ENCODE data around the gene DAAM2.

Gene DAAM2

GRCh38 chr6:39941138-39941537 lies 149.0 kb downstream of the DAAM2 start:
- no peak overlapping the region for H3K4me3 ChIP-seq (ENCODE audit: low read length in 2 of 2)
- no peaks in the 10 kb centered on the region for H3K36me3 ChIP-seq (ENCODE audit: control insufficient read depth in 2 of 2, insufficient read depth in 2 of 2, low read length in 2 of 2)
- no peaks in the 10 kb centered on the region for H3K4me1 ChIP-seq (ENCODE audit: control insufficient read depth, insufficient read depth, low read length)
- H3K9ac ChIP-seq (ENCODE audit: low read length in 2 of 2), result no peak overlapping the region
- H3K27me3 ChIP-seq (ENCODE audit: control insufficient read depth in 1 of 2, insufficient read depth in 2 of 2, low read length in 2 of 2), result no peaks in the 10 kb centered on the region
- H3K9me3 ChIP-seq (ENCODE audit: control insufficient read depth in 2 of 2, low read length in 2 of 2), result no peaks in the 10 kb centered on the region
- H3K27ac ChIP-seq (ENCODE audit: low read length), result no peak overlapping the region

- Histone ChIP-seq H3K9ac (ENCODE audit: low read length in 2 of 2) (no peak overlapping the region), H3K9me3 (ENCODE audit: control insufficient read depth in 2 of 2, low read length in 2 of 2) (no peaks in the 10 kb centered on the region), H3K27me3 (ENCODE audit: control insufficient read depth in 1 of 2, insufficient read depth in 2 of 2, low read length in 2 of 2) (no peaks in the 10 kb centered on the region), H3K36me3 (ENCODE audit: control insufficient read depth in 2 of 2, insufficient read depth in 2 of 2, low read length in 2 of 2) (no peaks in the 10 kb centered on the region), H3K4me1 (ENCODE audit: control insufficient read depth, insufficient read depth, low read length) (no peaks in the 10 kb centered on the region), H3K4me3 (ENCODE audit: low read length in 2 of 2) (no peak overlapping the region), H3K27ac (ENCODE audit: low read length) (no peak overlapping the region)
Observed at GRCh38 chr6:39941820-39942219, 149.6 kb downstream of the DAAM2 start.

- H3K9ac ChIP-seq (ENCODE audit: low read length in 2 of 2), result no peak overlapping the region
- H3K36me3 ChIP-seq (ENCODE audit: control insufficient read depth in 2 of 2, insufficient read depth in 2 of 2, low read length in 2 of 2), result no peaks in the 10 kb centered on the region
- H3K27me3 ChIP-seq (ENCODE audit: control insufficient read depth in 1 of 2, insufficient read depth in 2 of 2, low read length in 2 of 2), result no peaks in the 10 kb centered on the region
- no peak overlapping the region for H3K27ac ChIP-seq (ENCODE audit: low read length)
- no peak overlapping the region for H3K4me3 ChIP-seq (ENCODE audit: low read length in 2 of 2)
- H3K4me1 ChIP-seq (ENCODE audit: control insufficient read depth, insufficient read depth, low read length), result no peaks in the 10 kb centered on the region
- no peaks in the 10 kb centered on the region for H3K9me3 ChIP-seq (ENCODE audit: control insufficient read depth in 2 of 2, low read length in 2 of 2)
Observed at GRCh38 chr6:39942903-39943580, 150.9 kb downstream of the DAAM2 start.

GRCh38 chr6:39945626-39946025 lies 153.4 kb downstream of the DAAM2 start:
- no peaks in the 10 kb centered on the region for H3K4me1 ChIP-seq (ENCODE audit: control insufficient read depth, insufficient read depth, low read length)
- H3K9ac ChIP-seq (ENCODE audit: low read length in 2 of 2), result no peak overlapping the region
- no peak overlapping the region for H3K4me3 ChIP-seq (ENCODE audit: low read length in 2 of 2)
- H3K36me3 ChIP-seq (ENCODE audit: control insufficient read depth in 2 of 2, insufficient read depth in 2 of 2, low read length in 2 of 2), result no peaks in the 10 kb centered on the region
- no peaks in the 10 kb centered on the region for H3K27me3 ChIP-seq (ENCODE audit: control insufficient read depth in 1 of 2, insufficient read depth in 2 of 2, low read length in 2 of 2)
- no peaks in the 10 kb centered on the region for H3K9me3 ChIP-seq (ENCODE audit: control insufficient read depth in 2 of 2, low read length in 2 of 2)
- H3K27ac ChIP-seq (ENCODE audit: low read length), result no peak overlapping the region

GRCh38 chr6:39947611-39948068 lies 155.5 kb downstream of the DAAM2 start:
- H3K4me1 ChIP-seq (ENCODE audit: control insufficient read depth, insufficient read depth, low read length), result no peaks in the 10 kb centered on the region
- no peaks in the 10 kb centered on the region for H3K27me3 ChIP-seq (ENCODE audit: control insufficient read depth in 1 of 2, insufficient read depth in 2 of 2, low read length in 2 of 2)
- H3K4me3 ChIP-seq (ENCODE audit: low read length in 2 of 2), result no peak overlapping the region
- H3K9me3 ChIP-seq (ENCODE audit: control insufficient read depth in 2 of 2, low read length in 2 of 2), result no peaks in the 10 kb centered on the region
- no peaks in the 10 kb centered on the region for H3K36me3 ChIP-seq (ENCODE audit: control insufficient read depth in 2 of 2, insufficient read depth in 2 of 2, low read length in 2 of 2)
- no peak overlapping the region for H3K27ac ChIP-seq (ENCODE audit: low read length)
- no peak overlapping the region for H3K9ac ChIP-seq (ENCODE audit: low read length in 2 of 2)

- no peaks in the 10 kb centered on the region for H3K4me1 ChIP-seq (ENCODE audit: control insufficient read depth, insufficient read depth, low read length)
- H3K9ac ChIP-seq (ENCODE audit: low read length in 2 of 2), result no peak overlapping the region
- no peak overlapping the region for H3K4me3 ChIP-seq (ENCODE audit: low read length in 2 of 2)
- no peaks in the 10 kb centered on the region for H3K27me3 ChIP-seq (ENCODE audit: control insufficient read depth in 1 of 2, insufficient read depth in 2 of 2, low read length in 2 of 2)
- H3K27ac ChIP-seq (ENCODE audit: low read length), result no peak overlapping the region
- H3K9me3 ChIP-seq (ENCODE audit: control insufficient read depth in 2 of 2, low read length in 2 of 2), result no peaks in the 10 kb centered on the region
- H3K36me3 ChIP-seq (ENCODE audit: control insufficient read depth in 2 of 2, insufficient read depth in 2 of 2, low read length in 2 of 2), result no peaks in the 10 kb centered on the region
Observed at GRCh38 chr6:39948199-39948791, 156.1 kb downstream of the DAAM2 start.

- Histone ChIP-seq H3K9me3 (ENCODE audit: control insufficient read depth in 2 of 2, low read length in 2 of 2) (no peaks in the 10 kb centered on the region), H3K36me3 (ENCODE audit: control insufficient read depth in 2 of 2, insufficient read depth in 2 of 2, low read length in 2 of 2) (no peaks in the 10 kb centered on the region), H3K27me3 (ENCODE audit: control insufficient read depth in 1 of 2, insufficient read depth in 2 of 2, low read length in 2 of 2) (no peaks in the 10 kb centered on the region), H3K9ac (ENCODE audit: low read length in 2 of 2) (no peak overlapping the region), H3K27ac (ENCODE audit: low read length) (no peak overlapping the region), H3K4me3 (ENCODE audit: low read length in 2 of 2) (no peak overlapping the region), H3K4me1 (ENCODE audit: control insufficient read depth, insufficient read depth, low read length) (no peaks in the 10 kb centered on the region)
Observed at GRCh38 chr6:39950125-39950720, 158.0 kb downstream of the DAAM2 start.

GRCh38 chr6:39951191-39951590 lies 159.0 kb downstream of the DAAM2 start:
- H3K4me3 ChIP-seq (ENCODE audit: low read length in 2 of 2), result no peak overlapping the region
- no peaks in the 10 kb centered on the region for H3K27me3 ChIP-seq (ENCODE audit: control insufficient read depth in 1 of 2, insufficient read depth in 2 of 2, low read length in 2 of 2)
- no peak overlapping the region for H3K27ac ChIP-seq (ENCODE audit: low read length)
- H3K36me3 ChIP-seq (ENCODE audit: control insufficient read depth in 2 of 2, insufficient read depth in 2 of 2, low read length in 2 of 2), result no peaks in the 10 kb centered on the region
- no peaks in the 10 kb centered on the region for H3K4me1 ChIP-seq (ENCODE audit: control insufficient read depth, insufficient read depth, low read length)
- H3K9ac ChIP-seq (ENCODE audit: low read length in 2 of 2), result no peak overlapping the region
- no peaks in the 10 kb centered on the region for H3K9me3 ChIP-seq (ENCODE audit: control insufficient read depth in 2 of 2, low read length in 2 of 2)

GRCh38 chr6:39951716-39952115 lies 159.5 kb downstream of the DAAM2 start:
- Histone ChIP-seq H3K36me3 (ENCODE audit: control insufficient read depth in 2 of 2, insufficient read depth in 2 of 2, low read length in 2 of 2) (no peaks in the 10 kb centered on the region), H3K4me3 (ENCODE audit: low read length in 2 of 2) (no peak overlapping the region), H3K27ac (ENCODE audit: low read length) (no peak overlapping the region), H3K9me3 (ENCODE audit: control insufficient read depth in 2 of 2, low read length in 2 of 2) (no peaks in the 10 kb centered on the region), H3K9ac (ENCODE audit: low read length in 2 of 2) (no peak overlapping the region), H3K4me1 (ENCODE audit: control insufficient read depth, insufficient read depth, low read length) (no peaks in the 10 kb centered on the region), H3K27me3 (ENCODE audit: control insufficient read depth in 1 of 2, insufficient read depth in 2 of 2, low read length in 2 of 2) (no peaks in the 10 kb centered on the region)

- Histone ChIP-seq H3K4me3 (ENCODE audit: low read length in 2 of 2) (no peak overlapping the region), H3K9me3 (ENCODE audit: control insufficient read depth in 2 of 2, low read length in 2 of 2) (no peaks in the 10 kb centered on the region), H3K27me3 (ENCODE audit: control insufficient read depth in 1 of 2, insufficient read depth in 2 of 2, low read length in 2 of 2) (no peaks in the 10 kb centered on the region), H3K9ac (ENCODE audit: low read length in 2 of 2) (no peak overlapping the region), H3K36me3 (ENCODE audit: control insufficient read depth in 2 of 2, insufficient read depth in 2 of 2, low read length in 2 of 2) (no peaks in the 10 kb centered on the region), H3K27ac (ENCODE audit: low read length) (no peak overlapping the region), H3K4me1 (ENCODE audit: control insufficient read depth, insufficient read depth, low read length) (no peaks in the 10 kb centered on the region)
Observed at GRCh38 chr6:39952167-39952566, 160.0 kb downstream of the DAAM2 start.

GRCh38 chr6:39953076-39953618 lies 161.0 kb downstream of the DAAM2 start:
- Histone ChIP-seq H3K9ac (ENCODE audit: low read length in 2 of 2) (no peak overlapping the region), H3K9me3 (ENCODE audit: control insufficient read depth in 2 of 2, low read length in 2 of 2) (no peaks in the 10 kb centered on the region), H3K4me3 (ENCODE audit: low read length in 2 of 2) (no peak overlapping the region), H3K4me1 (ENCODE audit: control insufficient read depth, insufficient read depth, low read length) (no peaks in the 10 kb centered on the region), H3K27ac (ENCODE audit: low read length) (no peak overlapping the region), H3K36me3 (ENCODE audit: control insufficient read depth in 2 of 2, insufficient read depth in 2 of 2, low read length in 2 of 2) (no peaks in the 10 kb centered on the region), H3K27me3 (ENCODE audit: control insufficient read depth in 1 of 2, insufficient read depth in 2 of 2, low read length in 2 of 2) (no peaks in the 10 kb centered on the region)
